Right ventricle myocardium inferior (tissue), 1 donor: ENCODE data around the gene SYMPK. TPM values are rescaled to one million over a fixed set of nuclear protein-coding genes. Genes with fewer than 3 reads are reported as not detected.

Experiments
- ATAC-seq: fragments of 200-7000 bp; cut with Tn5 transposase; one replicate; pipeline ENCODE4 v1.9.1; 2020; ENCODE audit warnings: mild to moderate bottlenecking, moderate library complexity
- DNase-seq: peaks from one replicate; pipeline ENCODE4 v3.0.0; 2021; ENCODE audit errors: missing footprints
- intact Hi-C: fragments of 100-400 bp; cut with DNase I; formaldehyde crosslinking; loops from one replicate; pipeline ENCODE4 v1.11.0; 2022
- total RNA-seq: library from RNA; stranded (reverse); fragmentation: NEBNext Ultra II Directional; extraction: Animal tissue kit (Norgen Biotek cat#: 25700); gene quantifications from one replicate; pipeline ENCODE4 v1.2.1, GENCODE V29; 2021
- donor health status: DM: no; HTN: yes; CAD: no; lungs with severe emphysema.

SYMPK gene
- total RNA-seq, 1 donor from 2014 or later, result 29.9 TPM

DNA sequence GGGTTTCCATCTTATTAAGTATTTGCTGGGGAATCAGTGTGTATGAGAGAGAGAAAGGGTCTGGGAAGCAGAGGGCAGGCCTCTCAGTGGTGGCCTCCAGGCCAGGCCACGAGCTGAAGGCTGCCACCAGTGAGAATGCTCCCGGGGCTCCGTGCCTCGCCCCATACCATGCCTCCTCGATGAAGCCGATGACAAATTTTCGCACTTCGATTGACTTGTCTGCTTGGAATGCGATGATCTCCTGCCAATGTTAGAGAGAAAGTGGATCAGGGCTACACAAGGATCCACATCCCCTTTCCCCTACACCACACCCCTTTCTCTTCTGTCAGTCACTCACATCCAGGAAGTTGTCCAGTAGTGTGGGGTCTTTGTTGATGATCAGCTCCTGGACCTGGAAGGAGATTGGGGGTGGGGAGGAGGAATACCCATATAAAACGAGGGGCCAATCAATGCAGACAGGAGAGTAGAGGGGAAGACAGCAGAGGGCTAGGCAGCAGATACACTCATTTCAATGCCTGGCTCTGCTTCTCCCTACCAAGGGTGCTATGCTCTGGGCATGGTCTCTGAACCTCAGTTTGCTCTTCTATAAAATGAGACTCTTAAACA is 10.7 kb downstream of the SYMPK start:
- ATAC-seq (no peak), DNase-seq (no peak)
- intact Hi-C loops, result no loop called here

DNA sequence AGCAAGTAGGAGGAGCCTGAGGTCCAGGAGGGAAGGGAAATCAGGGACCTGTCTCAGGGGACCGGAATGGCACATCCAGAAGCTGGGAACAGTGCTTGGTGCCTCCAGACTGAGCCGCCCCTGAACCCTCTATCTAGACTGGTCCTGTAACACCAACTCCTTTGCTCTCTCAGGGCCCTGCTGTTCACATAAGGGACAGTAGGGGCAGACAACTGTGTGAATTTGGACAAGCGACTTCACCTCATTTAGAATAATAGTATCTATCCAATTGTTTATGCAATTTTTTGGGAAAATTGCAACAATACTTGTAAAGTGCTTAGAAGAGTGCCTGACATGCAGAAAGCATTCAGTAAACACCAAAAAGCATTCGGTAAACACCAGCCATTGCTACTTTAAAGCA is 14.0 kb downstream of the SYMPK start:
- intact Hi-C loops, result no loop called here
- no peak for ATAC-seq
- DNase-seq, result no peak

DNA sequence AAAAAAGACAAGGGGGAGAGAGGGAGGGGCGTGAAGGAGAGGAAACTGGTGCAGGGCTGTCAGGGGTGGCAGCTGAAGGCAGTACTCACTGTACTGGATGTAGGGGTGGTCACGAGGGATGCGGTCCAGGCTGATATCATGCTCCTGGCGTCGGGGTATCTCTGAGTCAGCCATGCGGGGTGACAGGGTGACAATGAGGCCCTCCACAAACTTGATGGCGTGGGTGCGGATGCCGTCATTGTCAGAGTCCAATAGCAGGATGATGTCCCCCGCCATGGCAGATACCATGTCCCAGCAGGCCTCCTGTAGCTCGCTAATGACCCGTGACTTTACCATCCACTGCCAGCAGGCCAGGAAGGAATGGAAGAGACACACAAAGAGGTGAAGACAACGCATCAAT is 15.3 kb downstream of the SYMPK start:
- DNase-seq (no peak), ATAC-seq (no peak)
- intact Hi-C loops, result no loop called here

DNA sequence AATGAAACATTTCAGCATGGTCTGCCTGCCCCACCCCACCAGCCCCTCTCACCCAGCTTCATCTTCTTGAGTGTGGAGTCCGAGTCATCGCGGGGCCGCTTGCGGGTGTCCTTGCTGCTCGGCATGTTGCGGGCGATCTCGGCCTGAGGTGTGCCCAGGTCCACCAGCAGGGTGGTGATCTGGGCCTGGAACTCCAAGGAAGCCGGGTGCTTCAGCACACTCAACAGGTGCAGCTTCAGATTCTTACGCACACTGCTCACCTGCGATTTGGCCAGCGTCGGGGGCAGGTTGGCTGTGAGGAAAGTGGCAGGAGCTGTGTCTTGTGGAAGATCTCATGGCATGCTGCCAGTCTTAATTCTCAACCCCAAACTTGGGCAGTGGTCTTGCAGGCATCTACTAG is 20.7 kb downstream of the SYMPK start:
- ATAC-seq (no peak), DNase-seq (no peak)
- intact Hi-C loops, result no loop called here

DNA sequence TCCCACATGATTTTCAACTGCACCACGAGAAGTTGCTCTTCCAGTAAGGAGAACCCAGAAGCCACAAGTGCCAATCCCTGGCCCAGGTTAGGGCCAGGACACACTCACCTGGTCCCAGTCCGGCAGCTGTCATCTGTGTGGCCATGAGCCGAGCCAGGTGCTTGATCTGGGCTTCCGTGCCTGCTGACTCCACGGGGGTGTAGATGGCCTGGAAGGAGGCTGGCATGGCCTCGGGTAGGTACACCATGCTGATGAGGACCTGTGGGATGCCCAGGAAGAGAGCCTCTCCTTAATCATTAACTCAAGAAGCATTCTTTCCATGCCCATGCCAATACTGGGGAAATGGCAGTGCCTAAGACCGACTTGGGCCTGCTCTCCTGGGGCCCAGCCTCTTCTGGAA is 28.0 kb downstream of the SYMPK start:
- ATAC-seq (no peak), DNase-seq (no peak)
- intact Hi-C loops, result no loop called here

DNA sequence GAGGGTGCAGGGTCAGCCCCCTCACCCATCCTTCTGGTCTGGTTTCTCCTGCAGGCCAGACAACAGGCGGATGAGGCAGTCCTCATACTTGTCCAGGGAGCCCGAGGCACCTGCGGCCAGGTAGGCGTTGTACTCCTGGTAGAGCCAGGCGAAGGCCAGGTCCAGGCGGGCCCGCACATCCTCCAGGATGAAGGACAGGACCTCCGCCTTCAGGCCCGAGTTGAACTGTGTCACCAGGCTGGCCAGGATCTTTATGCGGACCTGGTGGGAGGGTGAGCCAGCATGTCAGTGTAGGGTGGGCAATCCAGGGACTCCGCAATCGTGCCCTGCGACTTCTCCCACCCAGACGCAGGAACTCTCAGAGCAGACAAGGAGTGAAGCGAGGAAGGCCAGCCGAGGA is 34.0 kb downstream of the SYMPK start:
- intact Hi-C loops, result no loop called here
- ATAC-seq, result peak; percentile 10
- no peak for DNase-seq

DNA sequence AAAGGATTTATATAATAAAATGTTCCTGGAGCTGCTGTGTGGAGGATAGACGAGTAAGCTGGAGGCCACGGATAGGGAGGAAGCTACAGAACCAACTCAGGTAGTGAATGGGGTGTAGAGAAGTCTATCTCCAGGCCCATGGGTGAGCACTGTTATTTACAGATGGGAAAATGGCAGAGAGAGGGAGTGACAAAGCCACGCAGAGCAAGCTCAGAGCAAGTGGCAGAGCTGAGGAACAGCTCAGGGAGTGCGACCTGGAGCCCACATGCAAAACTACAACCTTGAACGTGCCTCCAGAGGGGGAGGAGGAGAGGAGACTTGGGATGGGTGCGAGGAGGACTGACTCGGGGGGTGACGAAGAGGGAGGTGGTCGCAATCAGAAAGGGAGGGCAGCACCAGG is 34.4 kb downstream of the SYMPK start:
- intact Hi-C loops, result no loop called here
- DNase-seq (no peak), ATAC-seq (peak; percentile 4)

DNA sequence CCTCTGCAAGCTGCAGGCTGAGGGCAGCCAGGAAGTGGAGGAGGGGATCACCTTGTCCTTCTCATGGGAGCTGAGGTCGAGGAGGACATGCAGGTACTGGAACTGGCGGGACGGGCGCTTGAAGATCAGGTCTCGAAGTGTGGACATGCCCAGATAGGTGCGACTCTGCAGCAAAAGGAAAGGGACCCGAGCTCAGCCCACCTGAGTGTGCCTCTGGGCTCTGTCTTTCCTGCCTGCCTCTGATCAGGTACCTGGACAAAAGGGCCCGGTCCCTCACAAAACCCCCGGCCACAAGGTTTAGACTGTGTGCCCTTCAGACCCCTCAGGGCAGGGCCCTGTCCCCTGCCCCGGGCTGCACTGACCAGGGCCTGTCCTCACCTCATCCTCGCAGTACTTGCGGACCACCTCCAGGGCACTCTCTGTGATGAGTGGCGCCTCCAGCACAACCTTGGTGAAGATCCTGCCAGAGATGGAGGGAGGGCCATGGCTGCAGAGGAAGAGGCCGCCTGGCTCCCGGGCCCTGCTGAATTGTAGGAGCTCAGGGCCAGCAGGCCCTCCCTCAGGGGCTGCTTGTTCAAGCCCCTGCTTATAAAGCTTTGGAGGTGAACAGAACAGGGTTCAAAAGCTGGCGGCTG is 35.4 kb downstream of the SYMPK start:
- no peak for DNase-seq
- ATAC-seq, result no peak
- intact Hi-C loops, result no loop called here

DNA sequence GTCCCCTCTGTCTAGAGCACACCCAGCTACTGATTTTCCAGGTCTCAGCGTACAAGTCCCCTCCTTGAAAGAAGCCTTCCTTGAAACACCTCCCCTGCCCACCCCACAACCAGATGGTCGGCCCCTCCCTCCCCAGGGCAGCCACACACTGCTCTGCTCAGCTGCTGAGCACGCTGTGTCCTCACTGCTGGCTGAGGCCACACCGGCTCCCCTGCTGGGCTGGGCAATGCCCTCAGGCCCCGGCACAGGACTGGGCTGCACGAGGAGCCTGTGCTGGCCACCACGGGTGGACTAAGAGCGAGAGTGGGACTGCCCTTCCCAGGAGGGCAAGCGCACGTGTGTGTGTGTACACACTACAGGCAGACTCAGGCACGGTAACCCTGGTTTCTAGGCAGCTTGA is 36.0 kb downstream of the SYMPK start:
- intact Hi-C loops, result no loop called here
- DNase-seq, result no peak
- ATAC-seq, result no peak

DNA sequence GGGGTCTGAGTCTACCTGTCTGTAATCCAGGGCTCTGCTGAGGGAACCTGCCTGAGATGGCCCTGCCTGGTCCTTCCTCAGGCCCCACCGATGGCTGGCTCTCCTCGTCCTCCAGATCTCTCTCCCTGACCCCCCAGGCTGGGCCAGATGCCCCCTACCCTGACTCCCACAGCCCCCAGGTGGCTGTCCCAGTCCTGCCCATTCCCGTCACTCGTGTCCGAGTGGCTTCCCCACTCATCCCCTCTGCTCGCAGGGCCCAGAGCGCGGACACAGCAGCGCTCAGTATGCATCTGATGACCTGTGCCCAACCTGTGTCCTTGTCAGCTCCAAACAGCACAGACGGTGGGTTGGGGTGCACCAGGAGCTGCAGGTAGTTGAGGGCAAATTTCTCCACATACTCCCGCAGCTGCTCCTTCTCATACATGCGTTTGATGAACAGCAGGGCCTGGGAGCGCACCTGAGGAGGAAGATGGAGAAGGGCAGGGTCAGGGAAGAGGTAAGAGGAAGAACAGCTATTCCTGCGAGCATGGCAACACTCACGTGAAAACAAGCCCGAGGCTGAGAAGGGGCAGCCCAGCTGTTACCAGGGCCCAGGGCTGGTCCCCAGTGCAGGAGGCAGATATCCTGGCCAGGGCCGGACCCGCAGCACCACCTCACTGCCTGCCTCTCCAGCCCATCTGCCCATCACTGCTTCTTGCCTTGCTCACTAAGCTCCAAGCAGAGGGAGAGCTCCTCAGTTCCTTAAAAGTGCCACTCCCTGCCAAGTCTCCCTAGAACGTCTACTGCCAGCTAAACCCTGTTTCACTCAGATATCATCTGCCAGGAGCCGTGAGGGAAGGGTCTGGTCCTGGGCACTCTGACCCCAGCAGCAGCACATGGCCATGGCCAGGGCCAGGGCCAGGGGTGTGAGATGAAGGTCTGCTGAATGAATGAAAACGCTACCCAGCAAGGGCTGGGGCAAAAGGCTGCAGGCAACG is 36.7 kb downstream of the SYMPK start:
- DNase-seq (no peak), ATAC-seq (no peak)
- intact Hi-C loops, result no loop called here

DNA sequence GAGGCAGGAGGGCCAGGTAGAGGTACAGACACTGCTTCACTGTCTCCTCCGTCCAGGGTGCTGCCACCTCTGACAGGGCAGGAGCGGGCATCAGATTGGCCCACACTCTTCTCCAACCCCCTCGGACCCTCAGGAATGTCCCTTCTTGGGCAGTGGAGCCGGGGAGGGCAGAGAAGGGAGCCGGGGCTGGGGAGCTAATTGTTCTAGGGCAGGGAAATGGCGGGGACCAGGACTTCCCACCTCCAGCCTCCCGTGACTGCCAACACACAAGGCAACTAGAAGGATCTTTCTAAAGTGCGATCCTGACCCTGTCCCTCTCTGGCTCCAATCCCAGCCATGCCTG is 37.7 kb downstream of the SYMPK start:
- no peak for ATAC-seq
- intact Hi-C loops, result no loop called here
- no peak for DNase-seq

DNA sequence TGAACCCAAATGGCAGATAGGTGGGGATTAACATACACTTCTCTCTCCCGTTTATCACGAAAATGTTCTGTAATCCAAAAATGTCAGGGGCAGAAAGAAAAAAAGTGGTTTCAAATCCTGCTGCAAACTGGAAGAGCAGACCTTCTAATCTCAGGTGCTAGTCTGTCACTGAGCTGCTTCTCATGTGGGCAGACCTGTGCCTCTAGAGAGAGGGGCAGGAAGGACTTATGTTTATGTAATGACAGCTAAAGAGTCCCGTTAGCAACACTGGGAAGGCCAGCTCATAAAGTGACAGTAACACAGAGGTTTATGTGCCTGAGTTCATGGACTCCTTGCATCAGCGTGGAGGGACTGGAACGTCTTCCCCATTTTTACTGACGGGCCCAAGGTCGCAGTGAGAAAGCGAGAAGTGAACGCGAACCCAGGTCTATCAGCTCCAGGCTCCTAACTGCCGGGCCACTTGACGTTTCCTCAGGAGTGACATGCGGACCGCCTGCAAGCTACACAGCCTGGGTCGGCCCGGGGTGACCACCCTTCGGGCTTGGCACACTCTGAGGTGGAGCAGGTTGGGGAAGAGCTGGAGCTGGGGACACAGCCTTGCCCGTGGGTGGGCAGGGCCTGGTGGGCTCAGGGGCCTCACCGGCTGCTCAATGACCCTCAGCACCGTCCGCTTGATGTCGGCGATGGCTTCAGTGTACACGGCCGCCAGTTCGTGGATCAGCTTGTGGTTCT is 38.2 kb downstream of the SYMPK start:
- ATAC-seq (no peak), DNase-seq (no peak)
- intact Hi-C loops, result no loop called here

DNA sequence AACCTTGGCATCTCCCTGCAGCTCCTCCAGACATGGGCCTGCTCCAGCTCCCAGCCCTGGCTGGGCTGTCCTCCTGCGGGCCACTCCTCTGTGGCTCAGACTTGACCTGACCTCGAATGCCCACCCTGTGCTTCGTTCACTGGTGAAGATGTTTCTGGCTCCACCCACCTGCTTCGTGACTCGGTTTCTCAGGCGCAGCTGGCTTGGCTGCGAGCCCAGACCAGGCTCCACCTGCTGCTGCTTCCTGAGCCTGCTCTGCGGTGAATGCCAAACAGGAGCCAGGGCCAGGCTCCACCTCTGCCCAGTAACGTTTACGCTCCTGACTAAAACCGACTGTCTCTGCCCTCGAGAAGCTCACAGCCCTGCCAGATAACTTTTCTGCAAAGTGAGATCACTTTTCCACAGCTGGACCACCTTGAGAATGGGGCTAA is 38.9 kb downstream of the SYMPK start:
- no peak for ATAC-seq
- intact Hi-C loops, result no loop called here
- DNase-seq, result no peak

DNA sequence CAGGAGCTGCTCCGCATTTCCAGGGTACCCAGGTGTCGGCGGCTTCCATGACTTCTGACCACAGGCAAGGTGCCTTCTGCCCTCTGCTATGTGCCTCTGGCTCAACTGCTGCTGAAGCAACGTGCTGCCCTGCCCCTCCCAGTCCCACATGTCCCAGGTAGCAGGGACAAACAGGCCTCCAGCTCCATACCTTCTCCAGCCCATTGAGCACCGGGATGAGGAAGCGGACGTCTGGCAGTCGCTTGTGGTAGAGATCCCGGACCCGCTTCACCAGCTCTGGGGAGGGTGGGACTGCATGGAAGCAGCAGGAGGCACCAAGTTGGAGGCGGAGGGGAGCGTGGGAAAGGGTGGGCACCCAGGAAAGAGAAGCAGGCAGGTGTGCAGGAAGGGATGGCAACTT is 39.8 kb downstream of the SYMPK start:
- intact Hi-C loops, result no loop called here
- ATAC-seq, result no peak
- no peak for DNase-seq

DNA sequence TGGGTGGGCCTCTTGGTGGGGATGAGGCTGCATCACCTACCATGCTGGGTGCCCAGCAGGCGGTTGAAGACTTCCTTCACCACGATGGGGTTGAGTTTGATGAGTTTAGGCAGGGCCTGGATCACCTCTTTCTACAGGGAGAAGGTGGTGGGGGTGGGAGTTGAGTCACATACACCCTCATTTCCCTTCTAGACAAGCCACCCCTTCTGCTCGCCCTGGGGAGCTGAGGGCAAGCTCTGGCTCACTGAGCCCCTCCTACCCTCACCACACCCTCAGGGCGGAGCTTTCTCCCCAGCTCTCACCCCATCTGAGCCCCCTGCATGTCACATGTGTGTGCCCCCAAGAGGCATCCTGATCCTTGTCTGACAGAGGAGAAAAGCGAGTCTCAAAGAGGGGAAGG is 40.2 kb downstream of the SYMPK start:
- ATAC-seq, result no peak
- intact Hi-C loops, result no loop called here
- no peak for DNase-seq

DNA sequence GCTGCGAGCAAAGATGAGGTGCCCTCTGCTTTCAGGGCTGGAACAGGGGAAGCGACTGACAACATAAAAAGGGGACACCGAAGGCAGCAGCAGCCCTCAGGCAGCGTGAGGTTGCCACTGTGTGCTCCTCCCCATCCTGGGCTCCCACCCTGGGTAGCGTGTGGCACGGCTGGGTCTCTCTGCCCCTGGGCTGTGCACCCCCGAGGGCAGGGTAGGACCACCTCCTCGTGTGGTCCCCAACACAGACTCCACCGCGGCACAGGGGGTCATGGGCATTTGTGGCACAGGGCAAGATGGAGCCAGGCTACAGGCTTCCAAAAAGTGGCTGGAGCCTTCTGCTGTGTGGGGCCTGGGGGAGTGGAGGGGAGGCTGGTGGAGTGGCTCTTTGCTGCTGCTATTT is 41.4 kb downstream of the SYMPK start:
- ATAC-seq (no peak), DNase-seq (no peak)
- intact Hi-C loops, result no loop called here

DNA sequence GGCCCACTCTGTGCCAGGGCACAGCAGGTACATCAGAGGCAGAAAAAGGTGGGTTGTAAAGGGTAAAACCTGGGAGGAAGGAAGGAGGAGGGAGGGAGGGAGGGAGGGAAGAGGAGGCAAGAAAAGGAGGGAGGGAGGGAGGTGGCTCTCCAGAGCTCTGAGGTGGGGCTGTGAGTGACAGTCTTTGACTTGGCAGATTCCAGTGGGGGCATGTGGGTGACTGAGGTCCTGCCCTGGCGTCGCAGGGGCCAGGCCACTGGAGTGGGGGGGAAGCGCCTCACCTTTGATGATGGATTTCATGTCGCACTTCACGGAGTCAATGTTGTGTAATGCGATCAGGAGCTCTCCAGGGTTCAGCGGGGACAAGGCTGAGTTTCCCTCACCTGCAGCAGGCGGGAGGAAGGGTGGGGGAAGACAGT is 41.8 kb downstream of the SYMPK start:
- intact Hi-C loops, result no loop called here
- DNase-seq, result no peak

DNA sequence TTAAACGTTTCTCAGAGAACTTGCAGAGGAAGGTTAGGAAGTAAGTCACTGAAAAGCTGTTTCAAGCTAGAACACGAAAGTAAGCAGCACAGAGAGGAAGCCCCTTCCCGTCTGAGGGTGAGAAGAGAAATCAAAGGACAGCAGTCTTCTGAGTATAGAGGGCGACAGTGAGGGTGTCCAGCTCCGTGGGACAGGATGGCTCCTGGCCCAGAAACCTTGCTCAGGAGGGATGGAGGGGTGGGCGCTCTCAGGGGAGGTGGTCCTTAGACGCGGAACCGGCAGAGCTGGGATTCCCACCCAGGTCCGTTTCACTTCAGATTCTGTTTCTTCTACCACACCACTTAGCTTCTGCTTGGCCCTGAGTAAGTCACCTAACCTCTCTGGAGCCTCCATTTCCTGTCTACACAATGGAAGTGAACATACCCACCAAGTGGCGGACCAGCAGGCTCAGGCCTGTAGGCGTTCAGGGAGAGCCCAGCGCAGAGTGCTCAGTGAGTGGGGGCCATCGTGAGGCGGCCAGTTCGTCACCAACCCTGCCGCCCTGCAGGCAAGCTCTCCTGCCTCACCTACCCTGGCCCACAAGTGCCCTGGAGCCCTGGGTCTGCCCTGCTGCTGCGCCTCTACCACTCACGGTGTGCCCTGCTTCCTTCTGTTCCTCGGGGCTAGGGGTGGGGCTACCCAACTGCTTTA is 42.4 kb downstream of the SYMPK start:
- intact Hi-C loops, result no loop called here
- no peak for ATAC-seq

More for the DNA sequence above, 41.8 kb downstream of the SYMPK start:
- ATAC-seq, result no peak

DNA sequence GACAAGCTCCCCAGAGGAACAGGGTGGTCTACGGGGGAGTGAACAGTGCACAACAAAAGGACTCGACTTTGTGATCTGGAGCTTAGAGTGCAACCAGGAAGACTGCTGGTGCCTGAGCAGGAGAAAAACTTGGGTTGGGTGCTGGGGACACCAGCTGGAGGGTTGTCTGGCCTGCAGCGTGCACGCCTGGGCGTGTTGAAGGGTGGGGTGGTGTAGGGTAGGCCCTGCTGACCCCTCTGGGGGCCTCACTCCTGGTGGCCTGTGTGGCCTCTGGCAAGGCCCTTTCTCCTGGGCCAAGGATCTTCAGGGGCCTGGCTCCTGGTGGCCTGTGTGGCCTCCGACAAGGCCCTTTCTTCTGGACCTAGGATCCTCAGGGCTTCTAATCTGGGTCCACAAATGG is 43.2 kb downstream of the SYMPK start:
- intact Hi-C loops, result loop anchor here (5.0 kb wide), 1 partner anchor 68 kb away; the partner anchor contains the start of gene IRF2BP1
- DNase-seq, result no peak
- ATAC-seq, result no peak

More for the DNA sequence above, 42.4 kb downstream of the SYMPK start:
- DNase-seq, result no peak
